HepG2 (cell line): Measurements from ENCODE around the gene LAP3. TPM values are rescaled to one million over a fixed set of nuclear protein-coding genes. Genes with fewer than 3 reads are reported as not detected.
A peak's percentile ranks its signal among the peaks of the same experiment; 100 is the strongest.

Experiments
- ATF1 ChIP-seq: IDR thresholded peaks from 2 replicates; pipeline ENCODE4 v1.6.1; 2016; ENCODE audit warnings: mild to moderate bottlenecking, control low read depth
- CC2D1A ChIP-seq: sonication (generic); formaldehyde crosslinking; IDR thresholded peaks from 2 replicates; pipeline ENCODE4 v1.8.1; 2023; ENCODE audit warnings: mild to moderate bottlenecking, missing genetic modification reagents
- CEBPG ChIP-seq: IDR thresholded peaks from 2 replicates; pipeline ENCODE4 v1.6.1; 2016
- FOXA3 ChIP-seq: IDR thresholded peaks from 2 replicates; pipeline ENCODE4 v1.6.1; 2016; ENCODE audit warnings: missing genetic modification reagents, missing compliant biosample characterization
- GTF3A ChIP-seq: sonication (generic); formaldehyde crosslinking; conservative IDR thresholded peaks from 2 replicates; pipeline ENCODE4 v1.4.0; 2020; ENCODE audit warnings: mild to moderate bottlenecking, missing genetic modification reagents
- HOXD1 ChIP-seq: sonication (generic); formaldehyde crosslinking; IDR thresholded peaks from 2 replicates; pipeline ENCODE4 v1.5.0; 2020; ENCODE audit warnings: missing genetic modification reagents
- JUND ChIP-seq: sonication (generic); formaldehyde crosslinking; IDR thresholded peaks from 2 replicates; pipeline ENCODE4 v1.8.0; 2022; ENCODE audit warnings: mild to moderate bottlenecking, missing genetic modification reagents
- KDM5A ChIP-seq: fragments of 200-600 bp; sonication (generic); IDR thresholded peaks from 2 replicates; pipeline ENCODE4 v1.7.0; 2018; ENCODE audit warnings: antibody characterized with exemption, mild to moderate bottlenecking, low read length, borderline replicate concordance
- NFIC ChIP-seq: IDR thresholded peaks from 2 replicates; pipeline ENCODE4 v1.6.1; 2012; ENCODE audit warnings: mild to moderate bottlenecking, low read length, inconsistent platforms
- PHB2 ChIP-seq: fragments of 450-650 bp; IDR thresholded peaks from 2 replicates; pipeline ENCODE4 v1.6.1; 2018; ENCODE audit not compliant: partially characterized antibody
- RAD51 ChIP-seq: fragments of 450-650 bp; IDR thresholded peaks from 2 replicates; pipeline ENCODE4 v1.6.1; 2016; ENCODE audit warnings: borderline replicate concordance
- RARA ChIP-seq: IDR thresholded peaks from 2 replicates; pipeline ENCODE4 v1.6.1; 2016; ENCODE audit warnings: missing genetic modification reagents, missing compliant biosample characterization
- ZNF124 ChIP-seq: sonication (generic); formaldehyde crosslinking; IDR thresholded peaks from 2 replicates; pipeline ENCODE4 v1.4.0; 2020; ENCODE audit warnings: missing genetic modification reagents
- ZNF761 ChIP-seq: sonication (generic); formaldehyde crosslinking; conservative IDR thresholded peaks from 2 replicates; pipeline ENCODE4 v1.4.0; 2020; ENCODE audit warnings: mild to moderate bottlenecking, missing genetic modification reagents
- polyA plus RNA-seq, 8 experiments: library from polyadenylated mRNA; depleted of rRNA in 3 of 8; stranded (reverse) in 7 of 8; unstranded in 1 of 8; fragments of >200 nt; fragmentation: Illumina TruSeq in 4 of 8; extraction: Trizol in 4 of 8; gene quantifications; 2 replicates each; pipeline versions ENCODE4 v1.2.1 to v1.2.3, GENCODE V29; 2011 to 2016; ENCODE audit warnings: low read depth in 4 of 8, missing spikeins in 1 of 8, mixed read lengths in 1 of 8; ENCODE audit not compliant: insufficient read depth in 1 of 8
- total RNA-seq, 5 experiments: library from RNA; depleted of rRNA; stranded (reverse); fragments of >200 nt; fragmentation: Illumina TruSeq; extraction: Trizol; gene quantifications; 2 replicates each; pipeline ENCODE4 v1.2.3, GENCODE V29; 2016; ENCODE audit warnings: low read depth in 1 of 5
- TF ChIP-seq, protein P1 (sequence below): sonication (generic); formaldehyde crosslinking; IDR thresholded peaks from 2 replicates; pipeline ENCODE4 v1.5.0; 2020; ENCODE audit warnings: mild to moderate bottlenecking, missing genetic modification reagents
- TF ChIP-seq, protein P2 (sequence below): sonication (generic); formaldehyde crosslinking; IDR thresholded peaks from 2 replicates; pipeline ENCODE4 v1.9.0; 2021; ENCODE audit warnings: missing genetic modification reagents, borderline replicate concordance
- TF ChIP-seq, protein P3 (sequence below): fragments of 450-650 bp; IDR thresholded peaks from 2 replicates; pipeline ENCODE4 v1.6.1; 2017; ENCODE audit warnings: mild to moderate bottlenecking
- TF ChIP-seq, protein P4 (sequence below): sonication (generic); formaldehyde crosslinking; IDR thresholded peaks from 2 replicates; pipeline ENCODE4 v1.4.0; 2020; ENCODE audit warnings: missing genetic modification reagents
- TF ChIP-seq, protein P5 (sequence below): sonication (generic); formaldehyde crosslinking; IDR thresholded peaks from 2 replicates; pipeline ENCODE4 v1.5.0; 2020; ENCODE audit warnings: missing genetic modification reagents, mild to moderate bottlenecking, borderline replicate concordance

LAP3 gene
- total and polyA plus RNA-seq, 2 of the 13 experiments (the other 11 are each of a cell fraction or from before 2014, with no cell fraction given): 106 to 125 TPM

DNA sequence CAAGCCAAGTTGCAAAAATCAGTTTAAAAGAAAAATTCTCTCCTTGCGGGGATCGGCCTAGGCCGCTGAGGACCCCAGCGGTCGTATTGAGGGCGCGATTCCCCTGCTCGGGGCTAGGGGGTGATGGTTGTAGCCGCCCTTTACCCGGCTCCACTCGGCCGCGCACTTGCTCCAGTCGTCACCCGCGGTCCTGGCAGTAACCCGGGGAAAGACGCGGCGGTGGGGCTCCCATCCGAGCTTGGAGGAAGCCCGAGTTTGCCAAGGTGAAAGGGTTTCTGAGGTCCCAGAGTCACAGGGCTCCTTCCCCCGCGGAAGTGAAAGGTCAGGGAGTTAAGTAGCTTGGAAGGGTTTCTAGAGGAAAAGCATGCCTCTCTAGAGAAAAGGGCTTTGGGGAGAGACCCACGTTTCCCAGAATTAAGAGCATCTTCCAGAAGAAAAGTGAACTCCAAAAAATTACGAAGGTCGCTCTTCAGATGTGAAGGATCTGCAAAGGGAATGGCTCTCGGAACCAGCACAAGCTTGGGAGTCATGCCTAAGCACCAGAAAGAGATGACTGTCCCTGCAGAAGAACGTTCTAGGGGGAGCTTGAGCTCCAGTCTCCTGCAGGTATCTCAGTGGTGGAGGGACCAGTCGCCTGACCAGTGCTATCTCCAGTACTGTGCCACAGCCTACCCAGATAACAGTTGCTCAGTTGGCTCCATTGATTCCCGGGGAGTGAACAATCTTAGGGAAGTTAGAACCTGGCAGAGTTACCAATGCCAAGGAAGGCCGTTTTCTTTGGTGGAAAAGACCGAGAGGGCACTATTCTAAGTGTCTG lies 875 bp downstream of the LAP3 start (continued):
- TF ChIP-seq, protein P1, sequence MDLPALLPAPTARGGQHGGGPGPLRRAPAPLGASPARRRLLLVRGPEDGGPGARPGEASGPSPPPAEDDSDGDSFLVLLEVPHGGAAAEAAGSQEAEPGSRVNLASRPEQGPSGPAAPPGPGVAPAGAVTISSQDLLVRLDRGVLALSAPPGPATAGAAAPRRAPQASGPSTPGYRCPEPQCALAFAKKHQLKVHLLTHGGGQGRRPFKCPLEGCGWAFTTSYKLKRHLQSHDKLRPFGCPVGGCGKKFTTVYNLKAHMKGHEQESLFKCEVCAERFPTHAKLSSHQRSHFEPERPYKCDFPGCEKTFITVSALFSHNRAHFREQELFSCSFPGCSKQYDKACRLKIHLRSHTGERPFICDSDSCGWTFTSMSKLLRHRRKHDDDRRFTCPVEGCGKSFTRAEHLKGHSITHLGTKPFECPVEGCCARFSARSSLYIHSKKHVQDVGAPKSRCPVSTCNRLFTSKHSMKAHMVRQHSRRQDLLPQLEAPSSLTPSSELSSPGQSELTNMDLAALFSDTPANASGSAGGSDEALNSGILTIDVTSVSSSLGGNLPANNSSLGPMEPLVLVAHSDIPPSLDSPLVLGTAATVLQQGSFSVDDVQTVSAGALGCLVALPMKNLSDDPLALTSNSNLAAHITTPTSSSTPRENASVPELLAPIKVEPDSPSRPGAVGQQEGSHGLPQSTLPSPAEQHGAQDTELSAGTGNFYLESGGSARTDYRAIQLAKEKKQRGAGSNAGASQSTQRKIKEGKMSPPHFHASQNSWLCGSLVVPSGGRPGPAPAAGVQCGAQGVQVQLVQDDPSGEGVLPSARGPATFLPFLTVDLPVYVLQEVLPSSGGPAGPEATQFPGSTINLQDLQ (CRISPR knock-in tag): 0 out of 2 replicates have a peak, but pooled peaks have one; percentile 25
- no peak for TF ChIP-seq PHB2
- no peak for TF ChIP-seq NFIC
- TF ChIP-seq GTF3A (CRISPR knock-in tag): no peak
- TF ChIP-seq, protein P2, sequence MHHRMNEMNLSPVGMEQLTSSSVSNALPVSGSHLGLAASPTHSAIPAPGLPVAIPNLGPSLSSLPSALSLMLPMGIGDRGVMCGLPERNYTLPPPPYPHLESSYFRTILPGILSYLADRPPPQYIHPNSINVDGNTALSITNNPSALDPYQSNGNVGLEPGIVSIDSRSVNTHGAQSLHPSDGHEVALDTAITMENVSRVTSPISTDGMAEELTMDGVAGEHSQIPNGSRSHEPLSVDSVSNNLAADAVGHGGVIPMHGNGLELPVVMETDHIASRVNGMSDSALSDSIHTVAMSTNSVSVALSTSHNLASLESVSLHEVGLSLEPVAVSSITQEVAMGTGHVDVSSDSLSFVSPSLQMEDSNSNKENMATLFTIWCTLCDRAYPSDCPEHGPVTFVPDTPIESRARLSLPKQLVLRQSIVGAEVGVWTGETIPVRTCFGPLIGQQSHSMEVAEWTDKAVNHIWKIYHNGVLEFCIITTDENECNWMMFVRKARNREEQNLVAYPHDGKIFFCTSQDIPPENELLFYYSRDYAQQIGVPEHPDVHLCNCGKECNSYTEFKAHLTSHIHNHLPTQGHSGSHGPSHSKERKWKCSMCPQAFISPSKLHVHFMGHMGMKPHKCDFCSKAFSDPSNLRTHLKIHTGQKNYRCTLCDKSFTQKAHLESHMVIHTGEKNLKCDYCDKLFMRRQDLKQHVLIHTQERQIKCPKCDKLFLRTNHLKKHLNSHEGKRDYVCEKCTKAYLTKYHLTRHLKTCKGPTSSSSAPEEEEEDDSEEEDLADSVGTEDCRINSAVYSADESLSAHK (CRISPR knock-in tag): no peak
- no peak; the same call in 1 of the 2 replicates for TF ChIP-seq KDM5A
- no peak for TF ChIP-seq JUND (CRISPR knock-in tag)
- no peak for TF ChIP-seq CC2D1A (CRISPR knock-in tag)
- no peak for TF ChIP-seq HOXD1 (CRISPR knock-in tag)
- TF ChIP-seq FOXA3 (CRISPR knock-in tag): no peak
- no peak for TF ChIP-seq RARA (CRISPR knock-in tag)
- TF ChIP-seq, protein P3, sequence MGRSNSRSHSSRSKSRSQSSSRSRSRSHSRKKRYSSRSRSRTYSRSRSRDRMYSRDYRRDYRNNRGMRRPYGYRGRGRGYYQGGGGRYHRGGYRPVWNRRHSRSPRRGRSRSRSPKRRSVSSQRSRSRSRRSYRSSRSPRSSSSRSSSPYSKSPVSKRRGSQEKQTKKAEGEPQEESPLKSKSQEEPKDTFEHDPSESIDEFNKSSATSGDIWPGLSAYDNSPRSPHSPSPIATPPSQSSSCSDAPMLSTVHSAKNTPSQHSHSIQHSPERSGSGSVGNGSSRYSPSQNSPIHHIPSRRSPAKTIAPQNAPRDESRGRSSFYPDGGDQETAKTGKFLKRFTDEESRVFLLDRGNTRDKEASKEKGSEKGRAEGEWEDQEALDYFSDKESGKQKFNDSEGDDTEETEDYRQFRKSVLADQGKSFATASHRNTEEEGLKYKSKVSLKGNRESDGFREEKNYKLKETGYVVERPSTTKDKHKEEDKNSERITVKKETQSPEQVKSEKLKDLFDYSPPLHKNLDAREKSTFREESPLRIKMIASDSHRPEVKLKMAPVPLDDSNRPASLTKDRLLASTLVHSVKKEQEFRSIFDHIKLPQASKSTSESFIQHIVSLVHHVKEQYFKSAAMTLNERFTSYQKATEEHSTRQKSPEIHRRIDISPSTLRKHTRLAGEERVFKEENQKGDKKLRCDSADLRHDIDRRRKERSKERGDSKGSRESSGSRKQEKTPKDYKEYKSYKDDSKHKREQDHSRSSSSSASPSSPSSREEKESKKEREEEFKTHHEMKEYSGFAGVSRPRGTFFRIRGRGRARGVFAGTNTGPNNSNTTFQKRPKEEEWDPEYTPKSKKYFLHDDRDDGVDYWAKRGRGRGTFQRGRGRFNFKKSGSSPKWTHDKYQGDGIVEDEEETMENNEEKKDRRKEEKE: no peak
- TF ChIP-seq RAD51: no peak
- TF ChIP-seq CEBPG (CRISPR knock-in tag): no peak
- TF ChIP-seq, protein P4, sequence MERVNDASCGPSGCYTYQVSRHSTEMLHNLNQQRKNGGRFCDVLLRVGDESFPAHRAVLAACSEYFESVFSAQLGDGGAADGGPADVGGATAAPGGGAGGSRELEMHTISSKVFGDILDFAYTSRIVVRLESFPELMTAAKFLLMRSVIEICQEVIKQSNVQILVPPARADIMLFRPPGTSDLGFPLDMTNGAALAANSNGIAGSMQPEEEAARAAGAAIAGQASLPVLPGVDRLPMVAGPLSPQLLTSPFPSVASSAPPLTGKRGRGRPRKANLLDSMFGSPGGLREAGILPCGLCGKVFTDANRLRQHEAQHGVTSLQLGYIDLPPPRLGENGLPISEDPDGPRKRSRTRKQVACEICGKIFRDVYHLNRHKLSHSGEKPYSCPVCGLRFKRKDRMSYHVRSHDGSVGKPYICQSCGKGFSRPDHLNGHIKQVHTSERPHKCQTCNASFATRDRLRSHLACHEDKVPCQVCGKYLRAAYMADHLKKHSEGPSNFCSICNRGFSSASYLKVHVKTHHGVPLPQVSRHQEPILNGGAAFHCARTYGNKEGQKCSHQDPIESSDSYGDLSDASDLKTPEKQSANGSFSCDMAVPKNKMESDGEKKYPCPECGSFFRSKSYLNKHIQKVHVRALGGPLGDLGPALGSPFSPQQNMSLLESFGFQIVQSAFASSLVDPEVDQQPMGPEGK (CRISPR knock-in tag): no peak
- TF ChIP-seq ZNF124 (CRISPR knock-in tag): no peak
- TF ChIP-seq ZNF761: no peak
- TF ChIP-seq, protein P5, sequence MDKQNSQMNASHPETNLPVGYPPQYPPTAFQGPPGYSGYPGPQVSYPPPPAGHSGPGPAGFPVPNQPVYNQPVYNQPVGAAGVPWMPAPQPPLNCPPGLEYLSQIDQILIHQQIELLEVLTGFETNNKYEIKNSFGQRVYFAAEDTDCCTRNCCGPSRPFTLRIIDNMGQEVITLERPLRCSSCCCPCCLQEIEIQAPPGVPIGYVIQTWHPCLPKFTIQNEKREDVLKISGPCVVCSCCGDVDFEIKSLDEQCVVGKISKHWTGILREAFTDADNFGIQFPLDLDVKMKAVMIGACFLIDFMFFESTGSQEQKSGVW (CRISPR knock-in tag): peak; percentile 63; the same call in 1 of the 2 replicates
- no peak for TF ChIP-seq ATF1 (CRISPR knock-in tag)
